Smooth muscle cell (in vitro differentiated cells): ENCODE results near the gene HBQ1. TPM values are rescaled to one million over a fixed set of nuclear protein-coding genes. Genes with fewer than 3 reads are reported as not detected.

Experiments used
- DNase-seq: peaks from one replicate; lab custom pipeline; 2025; ENCODE audit not compliant: unreplicated experiment; lab: John Stamatoyannopoulos, UW
- H2AFZ ChIP-seq: fragments of 200-600 bp; sonication (generic); 2 replicates; pipeline ENCODE4 v1.6.0; 2016; ENCODE audit warnings: antibody characterized with exemption, low read depth, mild to moderate bottlenecking
- H3F3A ChIP-seq: fragments of 200-600 bp; sonication (generic); 2 replicates; pipeline ENCODE4 v1.6.0; 2017; ENCODE audit warnings: antibody characterized with exemption, low read depth
- H3K27ac ChIP-seq: fragments of 200-600 bp; sonication (generic); 2 replicates; pipeline ENCODE4 v1.5.1; 2016; ENCODE audit warnings: low read depth, mild to moderate bottlenecking
- H3K27me3 ChIP-seq: fragments of 200-600 bp; sonication (generic); 2 replicates; pipeline ENCODE4 v1.6.1; 2016; ENCODE audit warnings: low read depth, mild to moderate bottlenecking
- H3K36me3 ChIP-seq: fragments of 200-600 bp; sonication (generic); 2 replicates; pipeline ENCODE4 v1.5.1; 2016; ENCODE audit warnings: low read depth
- H3K4me1 ChIP-seq: fragments of 200-600 bp; sonication (generic); 2 replicates; pipeline ENCODE4 v1.5.1; 2016; ENCODE audit warnings: low read depth
- H3K4me2 ChIP-seq: fragments of 200-600 bp; sonication (generic); 2 replicates; pipeline ENCODE4 v1.6.0; 2016; ENCODE audit warnings: mild to moderate bottlenecking
- H3K4me3 ChIP-seq: fragments of 200-600 bp; sonication (generic); 2 replicates; pipeline ENCODE4 v1.5.1; 2016; ENCODE audit warnings: mild to moderate bottlenecking
- H3K79me2 ChIP-seq: fragments of 200-600 bp; sonication (generic); 2 replicates; pipeline ENCODE4 v1.6.0; 2016; ENCODE audit warnings: low read depth, mild to moderate bottlenecking
- H3K9ac ChIP-seq: fragments of 200-600 bp; sonication (generic); 2 replicates; pipeline ENCODE4 v1.6.0; 2016; ENCODE audit warnings: low read depth
- H3K9me3 ChIP-seq: fragments of 200-600 bp; sonication (generic); replicated peaks from 2 replicates; pipeline ENCODE4 v1.5.1; 2016; ENCODE audit warnings: low read depth
- H4K20me1 ChIP-seq: fragments of 200-600 bp; sonication (generic); 2 replicates; pipeline ENCODE4 v1.6.0; 2016; ENCODE audit warnings: low read depth
- CTCF ChIP-seq: fragments of 200-600 bp; sonication (generic); IDR thresholded peaks from 2 replicates; pipeline ENCODE4 v1.5.1; 2017; ENCODE audit warnings: borderline replicate concordance, mild to moderate bottlenecking, antibody characterized with exemption; ENCODE audit not compliant: insufficient read depth, poor library complexity, severe bottlenecking
- WGBS: methylation state at CpG from one replicate; pipeline ENCODE4 v1.1.7; 2016; ENCODE audit warnings: low lambda C conversion rate; 5-methylcytosine and 5-hydroxymethylcytosine counted together
- polyA plus RNA-seq: library from polyadenylated mRNA; unstranded; fragments of >200 nt; fragmentation: Nextera tagmentation; extraction: Ambion mirVana; gene quantifications from 2 replicates; pipeline ENCODE4 v1.2.1, GENCODE V29; 2016
- total RNA-seq: library from RNA; depleted of rRNA; stranded (reverse); fragments of >200 nt; gene quantifications from 2 replicates; pipeline ENCODE4 v1.2.3, GENCODE V29; 2014

HBQ1 gene
- total and polyA plus RNA-seq, 2 experiments from 2014 or later: not detected

GRCh38 chr16:180681-181564 is 664 bp downstream of the HBQ1 start:
- Histone ChIP-seq H3K4me1 (peaks cover 9% of the 10 kb centered on the region), H3K4me3 (peak overlapping the region; percentile 42), H3K36me3 (no peaks in the 10 kb centered on the region), H3K9ac (no peak overlapping the region), H3K4me2 (peak overlapping the region; percentile 89), H3F3A (no peaks in the 10 kb centered on the region), H4K20me1 (peaks cover 34% of the 10 kb centered on the region), H3K27ac (no peak overlapping the region), H3K9me3 (no peaks in the 10 kb centered on the region), H3K79me2 (no peaks in the 10 kb centered on the region), H3K27me3 (peaks cover 39% of the 10 kb centered on the region), H2AFZ (no peak overlapping the region)
- no peak for TF ChIP-seq CTCF
- 6% methylated on average over 76 of the region's 89 CpGs for WGBS
- no peak for DNase-seq

- Histone ChIP-seq H4K20me1 (peaks cover 34% of the 10 kb centered on the region), H3K9me3 (no peaks in the 10 kb centered on the region), H3K9ac (no peak overlapping the region), H3K4me1 (peaks cover 9% of the 10 kb centered on the region), H3K27me3 (peaks cover 39% of the 10 kb centered on the region), H2AFZ (no peak overlapping the region), H3K4me2 (peak overlapping the region; percentile 89), H3K36me3 (no peaks in the 10 kb centered on the region), H3K4me3 (no peak overlapping the region), H3K79me2 (no peaks in the 10 kb centered on the region), H3F3A (no peaks in the 10 kb centered on the region), H3K27ac (no peak overlapping the region)
- 24% methylated on average over 22 of the region's 22 CpGs for WGBS
- peak; percentile 43 for DNase-seq
- TF ChIP-seq CTCF: peak; percentile 94
Measured at GRCh38 chr16:181565-182021, 1.3 kb downstream of the HBQ1 start.

GRCh38 chr16:183005-183404 is 2.7 kb downstream of the HBQ1 start:
- H3K4me2 ChIP-seq: no peak overlapping the region
- no peak for TF ChIP-seq CTCF
- peaks cover 29% of the 10 kb centered on the region for H3K27me3 ChIP-seq
- no peaks in the 10 kb centered on the region for H3K79me2 ChIP-seq
- H3K36me3 ChIP-seq: no peaks in the 10 kb centered on the region
- no peak for DNase-seq
- no peak overlapping the region for H2AFZ ChIP-seq
- no peak overlapping the region for H3K27ac ChIP-seq
- H3F3A ChIP-seq: no peaks in the 10 kb centered on the region
- no peak overlapping the region for H3K4me3 ChIP-seq
- peaks cover 44% of the 10 kb centered on the region for H4K20me1 ChIP-seq
- peaks cover 9% of the 10 kb centered on the region for H3K4me1 ChIP-seq
- 96% methylated on average over 7 of the region's 7 CpGs for WGBS
- no peak overlapping the region for H3K9ac ChIP-seq
- H3K9me3 ChIP-seq: no peaks in the 10 kb centered on the region
